GM23338 (cell line): ENCODE measurements around the gene RBBP7. TPM values are rescaled to one million over a fixed set of nuclear protein-coding genes. Genes with fewer than 3 reads are reported as not detected.

Experiments
- ATAC-seq: fragments of 200-7000 bp; cut with Tn5 transposase; 3 replicates; pipeline ENCODE4 v1.9.1; 2020
- DNase-seq: peaks from one replicate; pipeline ENCODE4 v3.0.0-alpha.2; 2015; ENCODE audit warnings: low spot score
- H2AFZ ChIP-seq: fragments of 200-600 bp; sonication (generic); 2 replicates; pipeline ENCODE4 v1.8.0; 2016; ENCODE audit warnings: antibody characterized with exemption, mild to moderate bottlenecking, moderate library complexity
- H3F3A ChIP-seq: fragments of 200-600 bp; sonication (generic); replicated peaks from 2 replicates; pipeline ENCODE4 v1.8.0; 2017; ENCODE audit warnings: antibody characterized with exemption, mixed run types, low read depth
- H3K27ac ChIP-seq: fragments of 200-600 bp; sonication (generic); 2 replicates; pipeline ENCODE4 v1.6.1; 2016; ENCODE audit warnings: low read depth
- H3K27me3 ChIP-seq: fragments of 200-600 bp; sonication (generic); 2 replicates; pipeline ENCODE4 v1.8.0; 2016; ENCODE audit warnings: mild to moderate bottlenecking, mixed run types, moderate library complexity; ENCODE audit not compliant: insufficient read depth
- H3K36me3 ChIP-seq: fragments of 200-600 bp; sonication (generic); 2 replicates; pipeline ENCODE4 v1.8.0; 2016; ENCODE audit warnings: mild to moderate bottlenecking; ENCODE audit not compliant: insufficient read depth
- H3K4me1 ChIP-seq: fragments of 200-600 bp; sonication (generic); 2 replicates; pipeline ENCODE4 v1.8.0; 2016; ENCODE audit warnings: mild to moderate bottlenecking, moderate library complexity; ENCODE audit not compliant: insufficient read depth
- H3K4me2 ChIP-seq: fragments of 200-600 bp; sonication (generic); 2 replicates; pipeline ENCODE4 v1.7.1; 2017; ENCODE audit warnings: mixed run types
- H3K4me3 ChIP-seq: fragments of 200-600 bp; sonication (generic); 2 replicates; pipeline ENCODE4 v1.6.1; 2016; ENCODE audit warnings: mixed run types
- H3K79me2 ChIP-seq: fragments of 200-600 bp; sonication (generic); replicated peaks from 2 replicates; pipeline ENCODE4 v1.8.0; 2017; ENCODE audit warnings: mild to moderate bottlenecking; ENCODE audit not compliant: insufficient read depth
- H3K9me2 ChIP-seq: fragments of 200-600 bp; sonication (generic); 2 replicates; pipeline ENCODE4 v1.8.0; 2017; ENCODE audit not compliant: insufficient read depth
- H4K20me1 ChIP-seq: fragments of 200-600 bp; sonication (generic); replicated peaks from 2 replicates; pipeline ENCODE4 v1.8.0; 2017; ENCODE audit warnings: mild to moderate bottlenecking; ENCODE audit not compliant: insufficient read depth
- H3K27ac Mint-ChIP-seq: 2 replicates; pipeline ENCODE4 v1.8.0; 2020; ENCODE audit warnings: inconsistent platforms, mild to moderate bottlenecking, moderate library complexity, mixed read lengths
- H3K27me3 Mint-ChIP-seq: 3 replicates; pipeline ENCODE4 v1.8.0; 2022; ENCODE audit warnings: low read depth, mild to moderate bottlenecking, moderate library complexity, mixed read lengths, inconsistent platforms; ENCODE audit not compliant: insufficient read depth, poor library complexity
- H3K36me3 Mint-ChIP-seq: 3 replicates; pipeline ENCODE4 v1.8.0; 2021; ENCODE audit warnings: low read depth, mild to moderate bottlenecking, inconsistent platforms, moderate library complexity, mixed read lengths
- H3K4me1 Mint-ChIP-seq: 3 replicates; pipeline ENCODE4 v1.8.0; 2020; ENCODE audit warnings: mild to moderate bottlenecking, inconsistent platforms, mixed read lengths
- H3K4me3 Mint-ChIP-seq: 3 replicates; pipeline ENCODE4 v1.8.0; 2021; ENCODE audit warnings: moderate library complexity, mild to moderate bottlenecking, inconsistent platforms, mixed read lengths
- H3K9me3 Mint-ChIP-seq: 3 replicates; pipeline ENCODE4 v1.8.0; 2020; ENCODE audit warnings: moderate library complexity, mild to moderate bottlenecking, inconsistent platforms, mixed read lengths
- CREB1 ChIP-seq: fragments of 250-450 bp; sonication (Bioruptor Pico); IDR thresholded peaks from 2 replicates; pipeline ENCODE4 v1.5.0; 2020; ENCODE audit warnings: low read depth, mild to moderate bottlenecking, moderate library complexity
- EZH2 ChIP-seq: fragments of 200-600 bp; sonication (generic); IDR thresholded peaks from one replicate; pipeline ENCODE4 v1.8.0; 2017; ENCODE audit warnings: antibody characterized with exemption, mild to moderate bottlenecking, low read depth; ENCODE audit not compliant: unreplicated experiment
- EZH2phosphoT487 ChIP-seq: fragments of 200-600 bp; sonication (generic); IDR thresholded peaks from one replicate; pipeline ENCODE4 v1.8.1; 2018; ENCODE audit warnings: antibody characterized with exemption; ENCODE audit not compliant: unreplicated experiment
- JUNB ChIP-seq: IDR thresholded peaks from one replicate; pipeline ENCODE4 v1.6.1; 2016; ENCODE audit warnings: antibody characterized with exemption; ENCODE audit not compliant: unreplicated experiment
- NANOG ChIP-seq: IDR thresholded peaks from 2 replicates; pipeline ENCODE4 v1.6.1; 2016; ENCODE audit warnings: antibody characterized with exemption, borderline replicate concordance
- POLR2AphosphoS5 ChIP-seq: IDR thresholded peaks from 2 replicates; pipeline ENCODE4 v1.6.1; 2016; ENCODE audit warnings: antibody characterized with exemption, low read depth
- STAT1 ChIP-seq: IDR thresholded peaks from one replicate; pipeline ENCODE4 v1.6.1; 2016; ENCODE audit warnings: antibody characterized with exemption; ENCODE audit not compliant: unreplicated experiment
- ZNF114 ChIP-seq: fragments of 250-450 bp; sonication (Bioruptor Pico); IDR thresholded peaks from 2 replicates; pipeline ENCODE4 v1.5.0; 2020; ENCODE audit warnings: mild to moderate bottlenecking, moderate library complexity
- ZNF331 ChIP-seq: fragments of 250-450 bp; sonication (Bioruptor Pico); IDR thresholded peaks from 2 replicates; pipeline ENCODE4 v1.5.0; 2020; ENCODE audit warnings: low read depth, mild to moderate bottlenecking, moderate library complexity
- ZNF462 ChIP-seq: fragments of 250-450 bp; sonication (Bioruptor Pico); IDR thresholded peaks from 2 replicates; pipeline ENCODE4 v1.5.0; 2020; ENCODE audit warnings: mild to moderate bottlenecking, moderate library complexity
- polyA plus RNA-seq: library from polyadenylated mRNA; unstranded; fragments of >200 nt; fragmentation: Nextera tagmentation; extraction: Ambion mirVana; gene quantifications from 2 replicates; pipeline ENCODE4 v1.2.1, GENCODE V29; 2016
- total RNA-seq: library from RNA; depleted of rRNA; stranded (reverse); fragments of >200 nt; shearing (Covaris generic); gene quantifications from 2 replicates; pipeline ENCODE4 v1.2.3, GENCODE V29; 2014
- TF ChIP-seq, protein P1 (sequence below): IDR thresholded peaks from 2 replicates; pipeline ENCODE4 v1.6.1; 2016; ENCODE audit warnings: antibody characterized with exemption
- TF ChIP-seq, protein P2 (sequence below): IDR thresholded peaks from one replicate; pipeline ENCODE4 v1.6.1; 2018; ENCODE audit warnings: antibody characterized with exemption; ENCODE audit not compliant: unreplicated experiment
- TF ChIP-seq, protein P3 (sequence below), 2 experiments: fragments of 200-600 bp in 1 of 2; sonication (generic) in 1 of 2; conservative IDR thresholded peaks; 2 replicates each; pipeline versions ENCODE4 v1.5.1 to v1.6.1; 2016 to 2017; ENCODE audit warnings: antibody characterized with exemption in 2 of 2, low read depth in 2 of 2, mild to moderate bottlenecking in 2 of 2, moderate library complexity in 1 of 2

Gene RBBP7
- total and polyA plus RNA-seq, 2 experiments from 2014 or later: 111 to 167 TPM

DNA sequence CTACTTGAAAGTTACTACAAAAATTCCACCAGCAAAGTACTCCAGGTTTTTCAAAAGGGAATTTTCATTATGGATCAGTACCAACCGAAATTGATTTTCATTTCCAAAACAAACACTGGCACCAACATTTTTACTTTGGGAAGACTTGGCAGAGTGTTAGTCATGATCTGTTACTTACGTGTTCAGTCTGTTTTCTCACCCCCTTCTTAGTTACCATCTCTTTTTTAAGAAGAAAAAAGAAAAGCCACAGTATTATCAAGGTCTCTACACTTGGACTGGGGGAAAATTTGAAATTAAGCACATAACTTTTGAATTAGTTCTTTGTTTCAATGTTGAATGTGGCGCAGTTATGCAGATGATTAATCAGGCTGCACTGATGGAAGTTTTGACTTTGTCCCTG is 27.5 kb downstream of the RBBP7 start:
- H3K27ac ChIP-seq: peak overlapping the region; percentile 74
- peak overlapping the region; percentile 84; the same call in 1 of the 2 replicates for H3K27ac Mint-ChIP-seq
- H3K9me3 Mint-ChIP-seq: no peaks in the 10 kb centered on the region

More for the DNA sequence above, 27.5 kb downstream of the RBBP7 start:
- no peaks in the 10 kb centered on the region; the same call in 1 of the 2 replicates for H4K20me1 ChIP-seq
- peaks cover 11% of the 10 kb centered on the region; the same call in 1 of the 2 replicates for H3K36me3 ChIP-seq
- peaks cover 5% of the 10 kb centered on the region for H3K27me3 Mint-ChIP-seq
- DNase-seq (no peak), ATAC-seq (no peak)
- no peak overlapping the region for H2AFZ ChIP-seq
- peaks cover 26% of the 10 kb centered on the region; the same call in 1 of the 2 replicates for H3K4me1 ChIP-seq
- H3K27me3 ChIP-seq: no peaks in the 10 kb centered on the region
- no peak overlapping the region for H3K4me3 Mint-ChIP-seq
- TF ChIP-seq EZH2: no peak
- TF ChIP-seq ZNF462 (CRISPR knock-in tag): no peak
- TF ChIP-seq, protein P1, sequence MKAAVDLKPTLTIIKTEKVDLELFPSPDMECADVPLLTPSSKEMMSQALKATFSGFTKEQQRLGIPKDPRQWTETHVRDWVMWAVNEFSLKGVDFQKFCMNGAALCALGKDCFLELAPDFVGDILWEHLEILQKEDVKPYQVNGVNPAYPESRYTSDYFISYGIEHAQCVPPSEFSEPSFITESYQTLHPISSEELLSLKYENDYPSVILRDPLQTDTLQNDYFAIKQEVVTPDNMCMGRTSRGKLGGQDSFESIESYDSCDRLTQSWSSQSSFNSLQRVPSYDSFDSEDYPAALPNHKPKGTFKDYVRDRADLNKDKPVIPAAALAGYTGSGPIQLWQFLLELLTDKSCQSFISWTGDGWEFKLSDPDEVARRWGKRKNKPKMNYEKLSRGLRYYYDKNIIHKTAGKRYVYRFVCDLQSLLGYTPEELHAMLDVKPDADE: no peak
- TF ChIP-seq ZNF114 (CRISPR knock-in tag): no peak
- TF ChIP-seq, protein P2, sequence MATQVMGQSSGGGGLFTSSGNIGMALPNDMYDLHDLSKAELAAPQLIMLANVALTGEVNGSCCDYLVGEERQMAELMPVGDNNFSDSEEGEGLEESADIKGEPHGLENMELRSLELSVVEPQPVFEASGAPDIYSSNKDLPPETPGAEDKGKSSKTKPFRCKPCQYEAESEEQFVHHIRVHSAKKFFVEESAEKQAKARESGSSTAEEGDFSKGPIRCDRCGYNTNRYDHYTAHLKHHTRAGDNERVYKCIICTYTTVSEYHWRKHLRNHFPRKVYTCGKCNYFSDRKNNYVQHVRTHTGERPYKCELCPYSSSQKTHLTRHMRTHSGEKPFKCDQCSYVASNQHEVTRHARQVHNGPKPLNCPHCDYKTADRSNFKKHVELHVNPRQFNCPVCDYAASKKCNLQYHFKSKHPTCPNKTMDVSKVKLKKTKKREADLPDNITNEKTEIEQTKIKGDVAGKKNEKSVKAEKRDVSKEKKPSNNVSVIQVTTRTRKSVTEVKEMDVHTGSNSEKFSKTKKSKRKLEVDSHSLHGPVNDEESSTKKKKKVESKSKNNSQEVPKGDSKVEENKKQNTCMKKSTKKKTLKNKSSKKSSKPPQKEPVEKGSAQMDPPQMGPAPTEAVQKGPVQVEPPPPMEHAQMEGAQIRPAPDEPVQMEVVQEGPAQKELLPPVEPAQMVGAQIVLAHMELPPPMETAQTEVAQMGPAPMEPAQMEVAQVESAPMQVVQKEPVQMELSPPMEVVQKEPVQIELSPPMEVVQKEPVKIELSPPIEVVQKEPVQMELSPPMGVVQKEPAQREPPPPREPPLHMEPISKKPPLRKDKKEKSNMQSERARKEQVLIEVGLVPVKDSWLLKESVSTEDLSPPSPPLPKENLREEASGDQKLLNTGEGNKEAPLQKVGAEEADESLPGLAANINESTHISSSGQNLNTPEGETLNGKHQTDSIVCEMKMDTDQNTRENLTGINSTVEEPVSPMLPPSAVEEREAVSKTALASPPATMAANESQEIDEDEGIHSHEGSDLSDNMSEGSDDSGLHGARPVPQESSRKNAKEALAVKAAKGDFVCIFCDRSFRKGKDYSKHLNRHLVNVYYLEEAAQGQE: no peak
- no peak for TF ChIP-seq CREB1 (CRISPR knock-in tag)
- TF ChIP-seq EZH2phosphoT487: no peak
- TF ChIP-seq NANOG: no peak
- no peak for TF ChIP-seq ZNF331 (CRISPR knock-in tag)
- no peak for TF ChIP-seq JUNB
- no peak for TF ChIP-seq POLR2AphosphoS5
- TF ChIP-seq, protein P3, sequence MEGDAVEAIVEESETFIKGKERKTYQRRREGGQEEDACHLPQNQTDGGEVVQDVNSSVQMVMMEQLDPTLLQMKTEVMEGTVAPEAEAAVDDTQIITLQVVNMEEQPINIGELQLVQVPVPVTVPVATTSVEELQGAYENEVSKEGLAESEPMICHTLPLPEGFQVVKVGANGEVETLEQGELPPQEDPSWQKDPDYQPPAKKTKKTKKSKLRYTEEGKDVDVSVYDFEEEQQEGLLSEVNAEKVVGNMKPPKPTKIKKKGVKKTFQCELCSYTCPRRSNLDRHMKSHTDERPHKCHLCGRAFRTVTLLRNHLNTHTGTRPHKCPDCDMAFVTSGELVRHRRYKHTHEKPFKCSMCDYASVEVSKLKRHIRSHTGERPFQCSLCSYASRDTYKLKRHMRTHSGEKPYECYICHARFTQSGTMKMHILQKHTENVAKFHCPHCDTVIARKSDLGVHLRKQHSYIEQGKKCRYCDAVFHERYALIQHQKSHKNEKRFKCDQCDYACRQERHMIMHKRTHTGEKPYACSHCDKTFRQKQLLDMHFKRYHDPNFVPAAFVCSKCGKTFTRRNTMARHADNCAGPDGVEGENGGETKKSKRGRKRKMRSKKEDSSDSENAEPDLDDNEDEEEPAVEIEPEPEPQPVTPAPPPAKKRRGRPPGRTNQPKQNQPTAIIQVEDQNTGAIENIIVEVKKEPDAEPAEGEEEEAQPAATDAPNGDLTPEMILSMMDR (conservative IDR thresholded peaks at IDR 0.05; ENCODE audit: low read depth in 2 of 2): no peak
- no peak for TF ChIP-seq STAT1
- no peaks in the 10 kb centered on the region for H3K9me2 ChIP-seq
- 0 out of 2 replicates have a peak, but pooled peaks cover 4% of the 10 kb centered on the region for H3F3A ChIP-seq
- H3K4me3 ChIP-seq: no peak overlapping the region
- no peaks in the 10 kb centered on the region for H3K79me2 ChIP-seq
- H3K36me3 Mint-ChIP-seq: peaks cover 80% of the 10 kb centered on the region
- no peak overlapping the region for H3K4me2 ChIP-seq
- peaks cover 37% of the 10 kb centered on the region for H3K4me1 Mint-ChIP-seq
